HL-60 (cell line): ENCODE results near the gene KRTAP12-2.

Experiments
- CTCF ChIP-seq: IDR thresholded peaks from one replicate; pipeline ENCODE4 v1.5.1; 2011; ENCODE audit warnings: low read length, control low read depth, inconsistent platforms; ENCODE audit not compliant: insufficient read depth
- GABPA ChIP-seq: IDR thresholded peaks from 2 replicates; pipeline ENCODE4 v1.6.1; 2012; ENCODE audit warnings: low read depth
- POLR2AphosphoS5 ChIP-seq: IDR thresholded peaks from 2 replicates; pipeline ENCODE4 v1.6.1; 2012; ENCODE audit warnings: low read depth
- SPI1 ChIP-seq: IDR thresholded peaks from 2 replicates; pipeline ENCODE4 v1.6.1; 2012; ENCODE audit warnings: low read depth, mild to moderate bottlenecking, borderline replicate concordance
- TF ChIP-seq, protein P1 (sequence below): IDR thresholded peaks from 2 replicates; pipeline ENCODE4 v1.6.1; 2012; ENCODE audit warnings: low read depth; ENCODE audit not compliant: insufficient replicate concordance

- TF ChIP-seq POLR2AphosphoS5 (no peak), CTCF (no peak), GABPA (no peak), SPI1 (no peak)
- TF ChIP-seq, protein P1, sequence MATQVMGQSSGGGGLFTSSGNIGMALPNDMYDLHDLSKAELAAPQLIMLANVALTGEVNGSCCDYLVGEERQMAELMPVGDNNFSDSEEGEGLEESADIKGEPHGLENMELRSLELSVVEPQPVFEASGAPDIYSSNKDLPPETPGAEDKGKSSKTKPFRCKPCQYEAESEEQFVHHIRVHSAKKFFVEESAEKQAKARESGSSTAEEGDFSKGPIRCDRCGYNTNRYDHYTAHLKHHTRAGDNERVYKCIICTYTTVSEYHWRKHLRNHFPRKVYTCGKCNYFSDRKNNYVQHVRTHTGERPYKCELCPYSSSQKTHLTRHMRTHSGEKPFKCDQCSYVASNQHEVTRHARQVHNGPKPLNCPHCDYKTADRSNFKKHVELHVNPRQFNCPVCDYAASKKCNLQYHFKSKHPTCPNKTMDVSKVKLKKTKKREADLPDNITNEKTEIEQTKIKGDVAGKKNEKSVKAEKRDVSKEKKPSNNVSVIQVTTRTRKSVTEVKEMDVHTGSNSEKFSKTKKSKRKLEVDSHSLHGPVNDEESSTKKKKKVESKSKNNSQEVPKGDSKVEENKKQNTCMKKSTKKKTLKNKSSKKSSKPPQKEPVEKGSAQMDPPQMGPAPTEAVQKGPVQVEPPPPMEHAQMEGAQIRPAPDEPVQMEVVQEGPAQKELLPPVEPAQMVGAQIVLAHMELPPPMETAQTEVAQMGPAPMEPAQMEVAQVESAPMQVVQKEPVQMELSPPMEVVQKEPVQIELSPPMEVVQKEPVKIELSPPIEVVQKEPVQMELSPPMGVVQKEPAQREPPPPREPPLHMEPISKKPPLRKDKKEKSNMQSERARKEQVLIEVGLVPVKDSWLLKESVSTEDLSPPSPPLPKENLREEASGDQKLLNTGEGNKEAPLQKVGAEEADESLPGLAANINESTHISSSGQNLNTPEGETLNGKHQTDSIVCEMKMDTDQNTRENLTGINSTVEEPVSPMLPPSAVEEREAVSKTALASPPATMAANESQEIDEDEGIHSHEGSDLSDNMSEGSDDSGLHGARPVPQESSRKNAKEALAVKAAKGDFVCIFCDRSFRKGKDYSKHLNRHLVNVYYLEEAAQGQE, result no peak
Observed at GRCh38 chr21:44708213-44708865, 41.6 kb upstream of the KRTAP12-2 start.
